GM23338 (cell line): Measurements from ENCODE around the gene CMBL. TPM values are rescaled to one million over a fixed set of nuclear protein-coding genes. Genes with fewer than 3 reads are reported as not detected.

ENCODE experiments used
- ATAC-seq: fragments of 200-7000 bp; cut with Tn5 transposase; 3 replicates; pipeline ENCODE4 v1.9.1; 2020
- DNase-seq: peaks from one replicate; pipeline ENCODE4 v3.0.0-alpha.2; 2015; ENCODE audit warnings: low spot score
- H2AFZ ChIP-seq: fragments of 200-600 bp; sonication (generic); 2 replicates; pipeline ENCODE4 v1.8.0; 2016; ENCODE audit warnings: antibody characterized with exemption, mild to moderate bottlenecking, moderate library complexity
- H3F3A ChIP-seq: fragments of 200-600 bp; sonication (generic); replicated peaks from 2 replicates; pipeline ENCODE4 v1.8.0; 2017; ENCODE audit warnings: antibody characterized with exemption, mixed run types, low read depth
- H3K27ac ChIP-seq: fragments of 200-600 bp; sonication (generic); 2 replicates; pipeline ENCODE4 v1.6.1; 2016; ENCODE audit warnings: low read depth
- H3K27me3 ChIP-seq: fragments of 200-600 bp; sonication (generic); 2 replicates; pipeline ENCODE4 v1.8.0; 2016; ENCODE audit warnings: mild to moderate bottlenecking, mixed run types, moderate library complexity; ENCODE audit not compliant: insufficient read depth
- H3K36me3 ChIP-seq: fragments of 200-600 bp; sonication (generic); 2 replicates; pipeline ENCODE4 v1.8.0; 2016; ENCODE audit warnings: mild to moderate bottlenecking; ENCODE audit not compliant: insufficient read depth
- H3K4me1 ChIP-seq: fragments of 200-600 bp; sonication (generic); 2 replicates; pipeline ENCODE4 v1.8.0; 2016; ENCODE audit warnings: mild to moderate bottlenecking, moderate library complexity; ENCODE audit not compliant: insufficient read depth
- H3K4me2 ChIP-seq: fragments of 200-600 bp; sonication (generic); 2 replicates; pipeline ENCODE4 v1.7.1; 2017; ENCODE audit warnings: mixed run types
- H3K4me3 ChIP-seq: fragments of 200-600 bp; sonication (generic); 2 replicates; pipeline ENCODE4 v1.6.1; 2016; ENCODE audit warnings: mixed run types
- H3K79me2 ChIP-seq: fragments of 200-600 bp; sonication (generic); replicated peaks from 2 replicates; pipeline ENCODE4 v1.8.0; 2017; ENCODE audit warnings: mild to moderate bottlenecking; ENCODE audit not compliant: insufficient read depth
- H3K9me2 ChIP-seq: fragments of 200-600 bp; sonication (generic); 2 replicates; pipeline ENCODE4 v1.8.0; 2017; ENCODE audit not compliant: insufficient read depth
- H4K20me1 ChIP-seq: fragments of 200-600 bp; sonication (generic); replicated peaks from 2 replicates; pipeline ENCODE4 v1.8.0; 2017; ENCODE audit warnings: mild to moderate bottlenecking; ENCODE audit not compliant: insufficient read depth
- H3K27ac Mint-ChIP-seq: 2 replicates; pipeline ENCODE4 v1.8.0; 2020; ENCODE audit warnings: inconsistent platforms, mild to moderate bottlenecking, moderate library complexity, mixed read lengths
- H3K27me3 Mint-ChIP-seq: 3 replicates; pipeline ENCODE4 v1.8.0; 2022; ENCODE audit warnings: low read depth, mild to moderate bottlenecking, moderate library complexity, mixed read lengths, inconsistent platforms; ENCODE audit not compliant: insufficient read depth, poor library complexity
- H3K36me3 Mint-ChIP-seq: 3 replicates; pipeline ENCODE4 v1.8.0; 2021; ENCODE audit warnings: low read depth, mild to moderate bottlenecking, inconsistent platforms, moderate library complexity, mixed read lengths
- H3K4me1 Mint-ChIP-seq: 3 replicates; pipeline ENCODE4 v1.8.0; 2020; ENCODE audit warnings: mild to moderate bottlenecking, inconsistent platforms, mixed read lengths
- H3K4me3 Mint-ChIP-seq: 3 replicates; pipeline ENCODE4 v1.8.0; 2021; ENCODE audit warnings: moderate library complexity, mild to moderate bottlenecking, inconsistent platforms, mixed read lengths
- H3K9me3 Mint-ChIP-seq: 3 replicates; pipeline ENCODE4 v1.8.0; 2020; ENCODE audit warnings: moderate library complexity, mild to moderate bottlenecking, inconsistent platforms, mixed read lengths
- CREB1 ChIP-seq: fragments of 250-450 bp; sonication (Bioruptor Pico); IDR thresholded peaks from 2 replicates; pipeline ENCODE4 v1.5.0; 2020; ENCODE audit warnings: low read depth, mild to moderate bottlenecking, moderate library complexity
- CTCF ChIP-seq, 2 experiments: fragments of 200-600 bp in 1 of 2; sonication (generic) in 1 of 2; conservative IDR thresholded peaks; 2 replicates each; pipeline versions ENCODE4 v1.5.1 to v1.6.1; 2016 to 2017; ENCODE audit warnings: antibody characterized with exemption in 2 of 2, low read depth in 2 of 2, mild to moderate bottlenecking in 2 of 2, moderate library complexity in 1 of 2
- ETS1 ChIP-seq: IDR thresholded peaks from 2 replicates; pipeline ENCODE4 v1.6.1; 2016; ENCODE audit warnings: antibody characterized with exemption
- EZH2 ChIP-seq: fragments of 200-600 bp; sonication (generic); IDR thresholded peaks from one replicate; pipeline ENCODE4 v1.8.0; 2017; ENCODE audit warnings: antibody characterized with exemption, mild to moderate bottlenecking, low read depth; ENCODE audit not compliant: unreplicated experiment
- EZH2phosphoT487 ChIP-seq: fragments of 200-600 bp; sonication (generic); IDR thresholded peaks from one replicate; pipeline ENCODE4 v1.8.1; 2018; ENCODE audit warnings: antibody characterized with exemption; ENCODE audit not compliant: unreplicated experiment
- JUNB ChIP-seq: IDR thresholded peaks from one replicate; pipeline ENCODE4 v1.6.1; 2016; ENCODE audit warnings: antibody characterized with exemption; ENCODE audit not compliant: unreplicated experiment
- POLR2AphosphoS5 ChIP-seq: IDR thresholded peaks from 2 replicates; pipeline ENCODE4 v1.6.1; 2016; ENCODE audit warnings: antibody characterized with exemption, low read depth
- REST ChIP-seq: IDR thresholded peaks from one replicate; pipeline ENCODE4 v1.6.1; 2018; ENCODE audit warnings: antibody characterized with exemption; ENCODE audit not compliant: unreplicated experiment
- STAT1 ChIP-seq: IDR thresholded peaks from one replicate; pipeline ENCODE4 v1.6.1; 2016; ENCODE audit warnings: antibody characterized with exemption; ENCODE audit not compliant: unreplicated experiment
- ZNF114 ChIP-seq: fragments of 250-450 bp; sonication (Bioruptor Pico); IDR thresholded peaks from 2 replicates; pipeline ENCODE4 v1.5.0; 2020; ENCODE audit warnings: mild to moderate bottlenecking, moderate library complexity
- ZNF331 ChIP-seq: fragments of 250-450 bp; sonication (Bioruptor Pico); IDR thresholded peaks from 2 replicates; pipeline ENCODE4 v1.5.0; 2020; ENCODE audit warnings: low read depth, mild to moderate bottlenecking, moderate library complexity
- long read RNA-seq: library from polyadenylated mRNA; unstranded; transcript quantifications from one replicate; pipeline ENCODE4 v2.0.0, GENCODE V29; 2020; ENCODE audit not compliant: unreplicated experiment
- polyA plus RNA-seq: library from polyadenylated mRNA; unstranded; fragments of >200 nt; fragmentation: Nextera tagmentation; extraction: Ambion mirVana; gene quantifications from 2 replicates; pipeline ENCODE4 v1.2.1, GENCODE V29; 2016
- total RNA-seq: library from RNA; depleted of rRNA; stranded (reverse); fragments of >200 nt; shearing (Covaris generic); gene quantifications from 2 replicates; pipeline ENCODE4 v1.2.3, GENCODE V29; 2014; rRNA removed

CMBL gene
- total RNA-seq: 13.2 and 23.3 TPM in 2 replicates
- polyA plus RNA-seq: 23.5 and 24.1 TPM in 2 replicates
- long read RNA-seq, transcript CMBL-201 (6 exons, 2,335 nt): major isoform, 19 of 28 reads
- long read RNA-seq, partial matches to known transcripts: 1 of 28 reads
- long read RNA-seq, other reads (novel, unspliced or antisense): 6 of 28 reads

GRCh38 chr5:10307206-10308148, at the start of gene CMBL:
Gene CMBL (minus strand): TSS chr5:10307902. CDS start chr5:10290762, 17,140 bp downstream.
- Histone ChIP-seq H2AFZ (peak within 1 kb of the TSS; percentile 99), H4K20me1 (no peaks in the 10 kb centered on the region), H3K4me3 (peak within 1 kb of the TSS; percentile 98), H3K36me3 (no peaks in the 10 kb centered on the region; the same call in 1 of the 2 replicates), H3K4me2 (peak within 1 kb of the TSS; percentile 96), H3K27me3 (peaks cover 8% of the 10 kb centered on the region), H3K27ac (0 out of 2 replicates have a peak within 1 kb of the TSS, but pooled peaks have one; percentile 30), H3F3A (no peaks in the 10 kb centered on the region; the same call in 1 of the 2 replicates), H3K4me1 (peaks cover 18% of the 10 kb centered on the region), H3K9me2 (no peaks in the 10 kb centered on the region), H3K79me2 (0 out of 2 replicates have a peak, but pooled peaks cover 4% of the 10 kb centered on the region)
- Mint-ChIP-seq H3K27me3 (peaks cover 12% of the 10 kb centered on the region), H3K4me1 (peaks cover 29% of the 10 kb centered on the region), H3K27ac (peak within 1 kb of the TSS; percentile 39; the same call in 1 of the 2 replicates), H3K4me3 (peak within 1 kb of the TSS; percentile 88), H3K9me3 (no peaks in the 10 kb centered on the region; the same call in 1 of the 3 replicates), H3K36me3 (peaks cover 11% of the 10 kb centered on the region)
- DNase-seq (peak; percentile 88), ATAC-seq (peak; percentile 77)
- TF ChIP-seq POLR2AphosphoS5: peak; percentile 55
- no peak for TF ChIP-seq ZNF331 (CRISPR knock-in tag)
- no peak for TF ChIP-seq REST

- peaks cover 14% of the 10 kb centered on the region for H3K4me1 ChIP-seq
- H3K4me3 ChIP-seq: peak overlapping the region; percentile 82
- no peak overlapping the region for H2AFZ ChIP-seq
- H3K9me2 ChIP-seq: no peaks in the 10 kb centered on the region
- Mint-ChIP-seq H3K4me1 (peaks cover 37% of the 10 kb centered on the region), H3K27ac (no peak overlapping the region), H3K9me3 (no peaks in the 10 kb centered on the region), H3K27me3 (peaks cover 17% of the 10 kb centered on the region), H3K4me3 (peak overlapping the region; percentile 98), H3K36me3 (no peaks in the 10 kb centered on the region; the same call in 2 of the 3 replicates)
- peaks cover 4% of the 10 kb centered on the region; the same call in 1 of the 2 replicates for H3F3A ChIP-seq
- H3K79me2 ChIP-seq: peaks cover 62% of the 10 kb centered on the region
- H3K27ac ChIP-seq: no peak overlapping the region
- H3K27me3 ChIP-seq: peaks cover 10% of the 10 kb centered on the region
- no peak for ATAC-seq
- peak overlapping the region; percentile 95 for H3K4me2 ChIP-seq
- peaks cover 30% of the 10 kb centered on the region for H4K20me1 ChIP-seq
- no peak for DNase-seq
- H3K36me3 ChIP-seq: no peaks in the 10 kb centered on the region
- no peak for TF ChIP-seq EZH2phosphoT487
- no peak for TF ChIP-seq EZH2
- TF ChIP-seq CREB1: no peak
- no peak for TF ChIP-seq STAT1
- no peak for TF ChIP-seq CTCF (conservative IDR thresholded peaks at IDR 0.05; ENCODE audit: low read depth in 2 of 2)
- TF ChIP-seq ETS1: no peak
- no peak for TF ChIP-seq POLR2AphosphoS5
- no peak for TF ChIP-seq JUNB
- no peak for TF ChIP-seq ZNF114 (CRISPR knock-in tag)
- TF ChIP-seq ZNF331 (CRISPR knock-in tag): no peak
These were observed 47.6 kb upstream of the CMBL start for GRCh38 chr5:10355071-10355889.
